Measurements from ENCODE around the gene HGS. TPM values are rescaled to one million over a fixed set of nuclear protein-coding genes. Genes with fewer than 3 reads are reported as not detected.

Gene HGS
- total RNA-seq, 4 donors from 2014 or later: 62.9 to 98.3 (median 67.3) TPM

DNA sequence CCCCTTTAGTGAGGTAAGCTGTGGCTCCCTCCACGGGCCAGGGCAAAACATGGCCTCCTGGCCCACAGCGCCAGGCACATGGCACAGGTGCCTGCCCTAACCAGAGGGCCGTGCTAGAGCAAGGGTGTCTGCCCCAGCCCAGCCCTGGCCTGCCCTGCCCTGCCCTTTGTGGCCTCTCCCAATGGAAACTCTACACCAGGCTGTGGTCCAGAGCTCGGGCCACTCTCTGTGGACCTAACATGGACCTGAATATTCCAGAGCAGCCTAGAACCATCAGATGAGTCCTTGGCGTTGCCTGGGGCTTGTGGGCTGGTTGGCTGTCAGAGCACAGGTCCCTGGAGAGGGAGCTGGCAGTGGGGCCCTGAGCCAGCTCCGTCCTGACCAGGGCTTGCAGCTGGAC, 11.4 kb downstream of the HGS start:
- 95% methylated on average over 4 of the region's 6 CpGs for WGBS, 2 donors
- intact Hi-C loops (cut with DNase I): no loop called here
- H3K4me1 ChIP-seq: no peaks in the 10 kb centered on the region
- no peak for TF ChIP-seq POLR2A (IDR thresholded peaks at IDR 0.05)
- TF ChIP-seq, protein P1, sequence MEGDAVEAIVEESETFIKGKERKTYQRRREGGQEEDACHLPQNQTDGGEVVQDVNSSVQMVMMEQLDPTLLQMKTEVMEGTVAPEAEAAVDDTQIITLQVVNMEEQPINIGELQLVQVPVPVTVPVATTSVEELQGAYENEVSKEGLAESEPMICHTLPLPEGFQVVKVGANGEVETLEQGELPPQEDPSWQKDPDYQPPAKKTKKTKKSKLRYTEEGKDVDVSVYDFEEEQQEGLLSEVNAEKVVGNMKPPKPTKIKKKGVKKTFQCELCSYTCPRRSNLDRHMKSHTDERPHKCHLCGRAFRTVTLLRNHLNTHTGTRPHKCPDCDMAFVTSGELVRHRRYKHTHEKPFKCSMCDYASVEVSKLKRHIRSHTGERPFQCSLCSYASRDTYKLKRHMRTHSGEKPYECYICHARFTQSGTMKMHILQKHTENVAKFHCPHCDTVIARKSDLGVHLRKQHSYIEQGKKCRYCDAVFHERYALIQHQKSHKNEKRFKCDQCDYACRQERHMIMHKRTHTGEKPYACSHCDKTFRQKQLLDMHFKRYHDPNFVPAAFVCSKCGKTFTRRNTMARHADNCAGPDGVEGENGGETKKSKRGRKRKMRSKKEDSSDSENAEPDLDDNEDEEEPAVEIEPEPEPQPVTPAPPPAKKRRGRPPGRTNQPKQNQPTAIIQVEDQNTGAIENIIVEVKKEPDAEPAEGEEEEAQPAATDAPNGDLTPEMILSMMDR (IDR thresholded peaks at IDR 0.05): no peak
- H3K9me3 ChIP-seq: no peaks in the 10 kb centered on the region
- H3K36me3 ChIP-seq: peaks cover 56 to 88% of the 10 kb centered on the region in 2 donors
- no peak overlapping the region for H3K4me3 ChIP-seq (replicated peaks in 1 of 3)
- H3K27ac ChIP-seq: no peak overlapping the region
- DNase-seq: no peak
- H3K27me3 ChIP-seq: no peaks in the 10 kb centered on the region

DNA sequence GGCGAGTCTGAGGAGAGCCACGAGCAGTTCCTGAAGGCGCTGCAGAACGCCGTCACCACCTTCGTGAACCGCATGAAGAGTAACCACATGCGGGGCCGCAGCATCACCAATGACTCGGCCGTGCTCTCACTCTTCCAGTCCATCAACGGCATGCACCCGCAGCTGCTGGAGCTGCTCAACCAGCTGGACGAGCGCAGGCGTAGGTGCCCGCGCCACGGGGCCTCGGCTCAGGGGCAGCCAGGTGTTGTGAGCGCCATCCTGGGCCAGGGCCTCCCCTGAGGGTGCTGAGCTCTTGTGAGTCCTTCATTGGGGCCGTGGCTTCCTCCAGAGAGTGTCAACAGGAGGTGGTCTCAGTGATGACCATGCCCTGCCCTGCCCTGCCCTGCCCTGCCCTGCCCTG, 12.0 kb downstream of the HGS start:
- DNase-seq: no peak
- H3K36me3 ChIP-seq: peaks cover 61 to 82% of the 10 kb centered on the region in 2 donors
- TF ChIP-seq POLR2A (IDR thresholded peaks at IDR 0.05): no peak
- TF ChIP-seq, protein P1 (IDR thresholded peaks at IDR 0.05): no peak

DNA sequence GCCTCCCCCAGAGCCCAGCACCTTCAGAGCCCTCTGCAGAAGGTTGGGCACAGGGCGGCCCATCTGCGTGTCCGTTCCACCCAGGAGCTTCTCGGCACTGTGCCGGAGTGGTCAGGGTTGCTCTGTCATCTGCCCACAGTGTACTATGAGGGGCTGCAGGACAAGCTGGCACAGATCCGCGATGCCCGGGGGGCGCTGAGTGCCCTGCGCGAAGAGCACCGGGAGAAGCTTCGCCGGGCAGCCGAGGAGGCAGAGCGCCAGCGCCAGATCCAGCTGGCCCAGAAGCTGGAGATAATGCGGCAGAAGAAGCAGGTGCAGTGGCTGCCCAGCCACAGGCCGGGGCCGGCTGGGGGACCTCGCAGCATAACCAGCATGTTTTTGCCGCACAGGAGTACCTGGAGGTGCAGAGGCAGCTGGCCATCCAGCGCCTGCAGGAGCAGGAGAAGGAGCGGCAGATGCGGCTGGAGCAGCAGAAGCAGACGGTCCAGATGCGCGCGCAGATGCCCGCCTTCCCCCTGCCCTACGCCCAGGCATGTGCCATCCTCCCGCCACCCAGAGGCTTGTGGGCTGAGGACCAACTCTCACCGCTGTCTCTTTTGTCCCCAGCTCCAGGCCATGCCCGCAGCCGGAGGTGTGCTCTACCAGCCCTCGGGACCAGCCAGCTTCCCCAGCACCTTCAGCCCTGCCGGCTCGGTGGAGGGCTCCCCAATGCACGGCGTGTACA, 12.6 kb downstream of the HGS start:
- Histone ChIP-seq H3K9me3 (no peaks in the 10 kb centered on the region), H3K27ac (no peak overlapping the region), H3K4me1 (peaks cover under 1 to 2% of the 10 kb centered on the region in 2 donors), H3K36me3 (peaks cover 61 to 82% of the 10 kb centered on the region in 2 donors), H3K4me3 (replicated peaks in 1 of 3) (no peak overlapping the region), H3K27me3 (no peaks in the 10 kb centered on the region)
- intact Hi-C loops (cut with DNase I): no loop called here
- TF ChIP-seq, protein P1 (IDR thresholded peaks at IDR 0.05): no peak
- TF ChIP-seq POLR2A (IDR thresholded peaks at IDR 0.05): no peak
- DNase-seq: no peak
- WGBS, 2 donors: 95 to 96% methylated on average over 21 to 31 of the region's 40 CpGs

More for the DNA sequence above, 12.0 kb downstream of the HGS start:
- WGBS, 2 donors: 89 to 94% methylated on average over 17 to 19 of the region's 22 CpGs
- intact Hi-C loops (cut with DNase I): no loop called here
- Histone ChIP-seq H3K9me3 (no peaks in the 10 kb centered on the region), H3K27ac (no peak overlapping the region), H3K4me1 (no peaks in the 10 kb centered on the region), H3K4me3 (replicated peaks in 1 of 3) (no peak overlapping the region), H3K27me3 (no peaks in the 10 kb centered on the region)

DNA sequence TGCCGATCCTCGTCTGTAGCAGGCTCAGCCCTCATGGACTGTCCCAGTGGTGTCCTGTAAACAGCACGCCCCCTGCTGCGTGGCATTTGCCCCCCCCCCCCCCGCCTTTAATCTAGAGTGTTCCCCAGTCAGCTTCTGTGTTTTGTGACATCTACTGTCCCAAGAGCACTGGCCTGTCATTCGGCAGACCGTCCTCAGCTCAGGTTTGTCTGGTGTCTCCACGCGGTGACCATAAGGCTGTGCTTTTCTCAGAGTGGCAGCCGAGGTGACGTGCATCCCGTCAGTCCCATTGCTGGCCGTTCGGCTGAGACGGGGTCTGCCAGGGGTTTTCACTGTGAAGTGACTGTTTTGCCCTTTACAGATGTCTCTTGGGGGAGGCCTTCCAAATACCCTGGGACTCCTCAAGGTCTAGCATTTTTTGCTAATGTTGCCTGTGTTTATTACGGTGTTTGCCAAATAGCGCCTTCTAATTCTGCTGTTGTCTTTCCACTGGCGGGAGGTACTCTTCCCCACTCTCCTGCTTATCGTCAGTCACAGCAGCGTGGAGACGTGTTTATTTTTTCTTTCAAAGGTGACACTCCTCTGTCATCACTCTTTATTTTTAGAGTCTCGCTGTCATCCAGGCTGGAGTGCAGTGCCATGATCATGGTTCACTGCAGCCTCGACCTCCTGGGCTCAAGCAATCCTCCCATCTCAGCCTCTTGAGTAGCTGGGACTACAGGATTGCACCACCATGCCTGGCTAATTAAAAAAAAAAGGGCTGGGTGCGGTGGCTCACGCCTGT, 13.6 kb downstream of the HGS start:
- Histone ChIP-seq H3K36me3 (peaks cover 57 to 73% of the 10 kb centered on the region in 2 donors), H3K9me3 (no peaks in the 10 kb centered on the region), H3K27me3 (no peaks in the 10 kb centered on the region), H3K4me3 (replicated peaks in 1 of 3) (no peak overlapping the region), H3K4me1 (peaks cover 11 to 13% of the 10 kb centered on the region in 2 donors), H3K27ac (no peak overlapping the region)
- intact Hi-C loops (cut with DNase I): no loop called here
- no peak for DNase-seq
- TF ChIP-seq POLR2A (IDR thresholded peaks at IDR 0.05): no peak
- TF ChIP-seq, protein P1 (IDR thresholded peaks at IDR 0.05): no peak
- WGBS, 2 donors: 91 to 92% methylated on average over 23 to 25 of the region's 25 CpGs

All from thyroid gland (tissue), 4 donors.